K562 (cell line): Measurements from ENCODE around the gene KIF26B. TPM values are rescaled to one million over a fixed set of nuclear protein-coding genes. Genes with fewer than 3 reads are reported as not detected.

ENCODE experiments used
- ATAC-seq: fragments of 200-7000 bp; cut with Tn5 transposase; 3 replicates; pipeline ENCODE4 v1.9.1; 2020; ENCODE audit warnings: moderate library complexity
- BruUV-seq: library from RNA; stranded (reverse); fragments of 400-500 nt; replicated peaks from 2 replicates; lab custom pipeline; 2021; lab: Mats Ljungman, UMichigan
- CTCF ChIA-PET: fragments of 300-600 bp; formaldehyde crosslinking; extraction: SDS; loops from one replicate; lab custom pipeline; 2021; ENCODE audit warnings: low intra/inter-chr PET ratio; lab: Yijun Ruan, JAX
- POLR2A ChIA-PET: fragments of 300-600, 350-650 bp; sonication (Branson Sonifier 250); formaldehyde crosslinking; extraction: SDS; loops from one replicate; lab custom pipeline; 2021; ENCODE audit warnings: antibody characterized with exemption, inconsistent platforms; lab: Yijun Ruan, JAX
- DNase-seq, 4 experiments: peaks; one replicate each; pipeline versions ENCODE4 v3.0.0 to v3.0.0-alpha.2; 2011 to 2018; ENCODE audit warnings: low spot score in 3 of 4, mixed read lengths in 3 of 4; ENCODE audit errors: extremely low read depth in 1 of 4
- FAIRE-seq: peaks from 2 replicates; lab custom pipeline; 2011; peaks lifted over from hg19 to GRCh38; lab: Jason Lieb, UNC
- H2AFZ ChIP-seq: 2 replicates; pipeline ENCODE4 v1.6.0; 2011; ENCODE audit warnings: low read depth, low read length, control low read depth, inconsistent platforms
- H3K27ac ChIP-seq: fragments of 200-600 bp; 3 replicates; pipeline ENCODE4 v1.8.0; 2011; ENCODE audit warnings: low read depth, mild to moderate bottlenecking, control low read depth, inconsistent platforms, low read length, moderate library complexity, mixed read lengths; ENCODE audit errors: extremely low read depth
- H3K27me3 ChIP-seq, 2 experiments: fragments of 300-600 bp in 1 of 2; 2 replicates in 1 of 2; 3 replicates in 1 of 2; pipeline versions ENCODE4 v1.6.0 to v1.8.0; 2011; ENCODE audit warnings: inconsistent platforms in 2 of 2, low read length in 2 of 2, mild to moderate bottlenecking in 1 of 2, mixed read lengths in 1 of 2, moderate library complexity in 1 of 2; ENCODE audit not compliant: control insufficient read depth in 2 of 2, insufficient read depth in 2 of 2
- H3K36me3 ChIP-seq: fragments of 300-600 bp; 3 replicates; pipeline ENCODE4 v1.8.0; 2011; ENCODE audit warnings: mild to moderate bottlenecking, low read length, inconsistent platforms; ENCODE audit not compliant: control insufficient read depth, insufficient read depth
- H3K4me1 ChIP-seq, 2 experiments: fragments of 200-600 bp in 1 of 2; replicated peaks in 1 of 2; 2 replicates in 1 of 2; 3 replicates in 1 of 2; pipeline versions ENCODE4 v1.5.1 to v1.8.0; 2011; ENCODE audit warnings: inconsistent platforms in 2 of 2, low read length in 2 of 2, mild to moderate bottlenecking in 1 of 2, mixed read lengths in 1 of 2, moderate library complexity in 1 of 2; ENCODE audit not compliant: control insufficient read depth in 2 of 2, insufficient read depth in 2 of 2
- H3K4me2 ChIP-seq: 2 replicates; pipeline ENCODE4 v1.6.1; 2011; ENCODE audit warnings: low read length, control low read depth, inconsistent platforms, mixed read lengths; ENCODE audit not compliant: insufficient read depth
- H3K4me3 ChIP-seq: fragments of 200-600 bp; sonication (generic), shearing (Covaris generic); 2 replicates; pipeline ENCODE4 v1.5.1; 2016; ENCODE audit warnings: control low read depth, inconsistent platforms
- H3K79me2 ChIP-seq: fragments of 200-600 bp; 3 replicates; pipeline ENCODE4 v1.8.0; 2011; ENCODE audit warnings: low read length, inconsistent platforms; ENCODE audit not compliant: control insufficient read depth, insufficient read depth
- H3K9ac ChIP-seq, 2 experiments: 2 replicates each; pipeline versions ENCODE4 v1.6.0 to v1.6.1; 2011; ENCODE audit warnings: low read depth in 2 of 2, low read length in 2 of 2, control low read depth in 1 of 2, inconsistent platforms in 1 of 2, mild to moderate bottlenecking in 1 of 2, mixed read lengths in 1 of 2; ENCODE audit not compliant: insufficient read depth in 1 of 2
- H3K9me1 ChIP-seq: one replicate; pipeline ENCODE4 v1.6.0; 2011; ENCODE audit warnings: inconsistent platforms, mild to moderate bottlenecking, low read length, moderate library complexity; ENCODE audit not compliant: control insufficient read depth, insufficient read depth
- H3K9me3 ChIP-seq: replicated peaks from 2 replicates; pipeline ENCODE4 v1.5.1; 2011; ENCODE audit warnings: low read depth, low read length, inconsistent platforms; ENCODE audit not compliant: control insufficient read depth, insufficient read depth
- H4K20me1 ChIP-seq: replicated peaks from 2 replicates; pipeline ENCODE4 v1.6.1; 2011; ENCODE audit warnings: low read length, inconsistent platforms, mixed read lengths; ENCODE audit not compliant: control insufficient read depth, insufficient read depth
- CBFB ChIP-seq: sonication (generic); formaldehyde crosslinking; IDR thresholded peaks from 2 replicates; pipeline ENCODE4 v1.4.0; 2020; ENCODE audit warnings: mild to moderate bottlenecking, missing genetic modification reagents
- CCNT2 ChIP-seq: IDR thresholded peaks from 2 replicates; pipeline ENCODE4 v1.6.1; 2011; ENCODE audit warnings: borderline replicate concordance, low read depth, mild to moderate bottlenecking, moderate library complexity, mixed read lengths, low read length; ENCODE audit not compliant: insufficient read length; ENCODE audit errors: extremely low read depth
- GABPB1 ChIP-seq: sonication (generic); formaldehyde crosslinking; IDR thresholded peaks from 2 replicates; pipeline ENCODE4 v1.8.0; 2022; ENCODE audit warnings: mild to moderate bottlenecking, missing genetic modification reagents
- HDAC1 ChIP-seq, 2 experiments: fragments of 450-650 bp; IDR thresholded peaks; 2 replicates each; pipeline ENCODE4 v1.6.1; 2016 to 2017; ENCODE audit warnings: inconsistent platforms in 1 of 2, mild to moderate bottlenecking in 1 of 2, moderate library complexity in 1 of 2
- SMARCE1 ChIP-seq: fragments of 450-650 bp; IDR thresholded peaks from 2 replicates; pipeline ENCODE4 v1.7.1; 2016; ENCODE audit warnings: mild to moderate bottlenecking
- SP2 ChIP-seq: IDR thresholded peaks from 2 replicates; pipeline ENCODE4 v1.6.1; 2011; ENCODE audit warnings: mild to moderate bottlenecking, low read depth, low read length, moderate library complexity; ENCODE audit not compliant: poor library complexity, severe bottlenecking; ENCODE audit errors: extremely low read depth
- SRSF7 ChIP-seq: fragments of 200-400 bp; formaldehyde crosslinking; optimal IDR thresholded peaks from 2 replicates; pipeline ENCODE3; 2017; ENCODE audit warnings: mild to moderate bottlenecking, low read depth, low read length
- ZBTB1 ChIP-seq: sonication (generic); formaldehyde crosslinking; IDR thresholded peaks from 2 replicates; pipeline ENCODE4 v1.8.1; 2023; ENCODE audit warnings: missing genetic modification reagents, low read depth, mild to moderate bottlenecking, borderline replicate concordance
- ZBTB43 ChIP-seq: sonication (generic); formaldehyde crosslinking; IDR thresholded peaks from 2 replicates; pipeline ENCODE4 v1.8.0; 2023; ENCODE audit warnings: mild to moderate bottlenecking, missing genetic modification reagents
- ZBTB7A ChIP-seq: IDR thresholded peaks from 2 replicates; pipeline ENCODE4 v1.6.1; 2011; ENCODE audit warnings: low read depth, mild to moderate bottlenecking, low read length, moderate library complexity, borderline replicate concordance; ENCODE audit not compliant: control insufficient read depth
- ZFP1 ChIP-seq: fragments of 450-650 bp; formaldehyde crosslinking; IDR thresholded peaks from 2 replicates; pipeline ENCODE4 v1.4.0; 2020; ENCODE audit warnings: mild to moderate bottlenecking, mixed read lengths
- ZNF124 ChIP-seq: sonication (generic); formaldehyde crosslinking; IDR thresholded peaks from 2 replicates; pipeline ENCODE4 v1.8.1; 2022; ENCODE audit warnings: missing genetic modification reagents
- ZNF431 ChIP-seq: sonication (generic); formaldehyde crosslinking; IDR thresholded peaks from 2 replicates; pipeline ENCODE4 v1.8.0; 2022; ENCODE audit warnings: mild to moderate bottlenecking, missing genetic modification reagents
- WGBS: fragments of 100-300 bp; shearing (Covaris generic); methylation state at CpG from one replicate; pipeline ENCODE4 v1.1.6; 2016; ENCODE audit warnings: low coverage, mixed read lengths; ENCODE audit not compliant: insufficient coverage; ENCODE audit errors: missing lambda C conversion rate; 5-methylcytosine and 5-hydroxymethylcytosine counted together
- in situ Hi-C: fragments of 300-500 bp; cut with MboI; formaldehyde crosslinking; loops from 4 replicates; pipeline ENCODE4 v1.15.0; 2018; ENCODE audit warnings: inconsistent platforms, mixed read lengths
- intact Hi-C: fragments of 100-400 bp; cut with micrococcal nuclease; formaldehyde crosslinking; loops from 2 replicates; pipeline ENCODE4 v1.14.2; 2022
- polyA plus RNA-seq, 8 experiments: library from polyadenylated mRNA; depleted of rRNA in 4 of 8; stranded (reverse) in 5 of 8; unstranded in 3 of 8; fragments of >200 nt; fragmentation: Nextera tagmentation in 2 of 8; fragmentation: Illumina TruSeq in 1 of 8; extraction: Ambion mirVana in 2 of 8; extraction: Trizol in 1 of 8; gene quantifications; 2 replicates each; pipeline versions ENCODE4 v1.2.1 to v1.2.3, GENCODE V29; 2011 to 2014; ENCODE audit warnings: inconsistent platforms in 1 of 8, missing spikeins in 1 of 8
- total RNA-seq, 7 experiments: library from RNA; depleted of rRNA in 6 of 7; stranded (reverse); fragments of >200 nt in 6 of 7; fragmentation: Illumina TruSeq in 2 of 7; extraction: Trizol in 2 of 7; gene quantifications; 2 replicates each; pipeline versions ENCODE4 v1.2.1 to v1.2.3, GENCODE V29; 2011 to 2021; ENCODE audit warnings: low replicate concordance in 1 of 7
- TF ChIP-seq, protein P1 (sequence below), 2 experiments: fragments of 450-650 bp in 1 of 2; sonication (generic) in 1 of 2; formaldehyde crosslinking; conservative IDR thresholded peaks; 2 replicates each; pipeline versions ENCODE4 v1.4.0 to v1.8.1; 2020 to 2022; ENCODE audit warnings: mild to moderate bottlenecking in 1 of 2, missing genetic modification reagents in 1 of 2
- TF ChIP-seq, protein P2 (sequence below): fragments of 450-650 bp; formaldehyde crosslinking; IDR thresholded peaks from 2 replicates; pipeline ENCODE4 v1.4.0; 2020; ENCODE audit warnings: mild to moderate bottlenecking, moderate library complexity

KIF26B gene
- total and polyA plus RNA-seq, 9 of the 15 experiments (the other 6 are each of a cell fraction or from before 2014, with no cell fraction given): 0.02 to 0.08 (median 0.03) TPM; not detected in 6

DNA sequence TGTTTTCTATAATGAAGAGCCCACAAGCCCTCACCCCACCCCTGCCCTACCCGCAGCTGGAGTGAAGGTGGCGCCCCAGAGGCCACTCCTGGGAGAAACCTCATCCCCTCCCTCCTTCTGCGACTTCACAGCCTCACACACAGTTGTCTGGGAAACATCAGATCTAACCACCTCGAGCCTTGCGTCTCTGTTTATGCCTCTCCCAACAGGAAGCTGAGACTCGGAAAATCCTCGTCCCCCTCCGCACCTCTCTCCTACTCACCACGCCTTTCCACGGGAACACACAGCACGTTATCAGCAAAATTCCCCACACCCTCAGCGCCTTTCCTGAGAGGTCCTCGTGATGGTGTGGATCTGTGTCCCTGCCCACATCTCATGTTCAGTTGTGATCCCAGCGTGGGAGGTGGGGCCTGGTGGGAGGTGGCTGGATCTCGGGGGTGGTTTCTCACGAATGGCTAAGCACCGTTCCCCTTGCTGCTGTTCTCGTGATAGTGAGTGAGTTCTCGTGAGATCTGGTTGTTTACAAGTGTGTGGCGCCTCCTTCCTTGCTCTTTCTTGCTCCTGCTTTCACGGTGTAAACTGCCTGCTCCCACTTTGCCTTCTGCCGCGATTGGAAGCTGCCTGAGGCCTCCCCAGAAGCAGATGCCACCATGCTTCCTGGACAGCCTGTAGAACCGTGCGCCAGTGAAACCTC, 190.6 kb downstream of the KIF26B start:
- ATAC-seq (peak; percentile 95), DNase-seq (peak; percentile 70 to 73 (median 72)), FAIRE-seq (peak; percentile 89)
- Histone ChIP-seq H3K4me1 (peaks cover 11 to 12% of the 10 kb centered on the region in 2 experiments; a peak in 3 of 5 replicates), H2AFZ (peak overlapping the region; percentile 100), H3K9me3 (no peaks in the 10 kb centered on the region), H3K27ac (peak overlapping the region; percentile 50; the same call in 1 of the 3 replicates), H3K79me2 (no peaks in the 10 kb centered on the region), H3K9me1 (no peaks in the 10 kb centered on the region), H3K4me2 (peak overlapping the region; percentile 89), H3K9ac (peak overlapping the region; percentile 49 to 83; a peak in 2 of 4 replicates), H3K27me3 (peaks cover 26 to 38% of the 10 kb centered on the region in 2 experiments), H3K36me3 (no peaks in the 10 kb centered on the region), H4K20me1 (no peaks in the 10 kb centered on the region), H3K4me3 (peak overlapping the region; percentile 30)
- CTCF ChIA-PET: no interaction called here
- no TSS peak for BruUV-seq
- 3% methylated on average over 21 of the region's 25 CpGs for WGBS
- POLR2A ChIA-PET: interaction anchor here (0.6 to 1.2 kb wide), 4 partner anchors 19 to 192 kb away, joined by 3 to 4 read pairs (median 4); no protein-coding TSS in a partner anchor
- in situ Hi-C loops: no loop called here
- intact Hi-C loops: no loop called here
- TF ChIP-seq ZNF431 (CRISPR knock-in tag): peak; percentile 50; the same call in 1 of the 2 replicates
- TF ChIP-seq, protein P1, sequence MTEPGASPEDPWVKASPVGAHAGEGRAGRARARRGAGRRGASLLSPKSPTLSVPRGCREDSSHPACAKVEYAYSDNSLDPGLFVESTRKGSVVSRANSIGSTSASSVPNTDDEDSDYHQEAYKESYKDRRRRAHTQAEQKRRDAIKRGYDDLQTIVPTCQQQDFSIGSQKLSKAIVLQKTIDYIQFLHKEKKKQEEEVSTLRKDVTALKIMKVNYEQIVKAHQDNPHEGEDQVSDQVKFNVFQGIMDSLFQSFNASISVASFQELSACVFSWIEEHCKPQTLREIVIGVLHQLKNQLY (CRISPR knock-in tag; conservative IDR thresholded peaks at IDR 0.05): no peak
- no peak for TF ChIP-seq SP2
- TF ChIP-seq HDAC1 (IDR thresholded peaks at IDR 0.05): peak in 1 of 2 experiments; percentile 65; a peak in 1 of 4 replicates
- TF ChIP-seq, protein P2, sequence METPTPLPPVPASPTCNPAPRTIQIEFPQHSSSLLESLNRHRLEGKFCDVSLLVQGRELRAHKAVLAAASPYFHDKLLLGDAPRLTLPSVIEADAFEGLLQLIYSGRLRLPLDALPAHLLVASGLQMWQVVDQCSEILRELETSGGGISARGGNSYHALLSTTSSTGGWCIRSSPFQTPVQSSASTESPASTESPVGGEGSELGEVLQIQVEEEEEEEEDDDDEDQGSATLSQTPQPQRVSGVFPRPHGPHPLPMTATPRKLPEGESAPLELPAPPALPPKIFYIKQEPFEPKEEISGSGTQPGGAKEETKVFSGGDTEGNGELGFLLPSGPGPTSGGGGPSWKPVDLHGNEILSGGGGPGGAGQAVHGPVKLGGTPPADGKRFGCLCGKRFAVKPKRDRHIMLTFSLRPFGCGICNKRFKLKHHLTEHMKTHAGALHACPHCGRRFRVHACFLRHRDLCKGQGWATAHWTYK (CRISPR knock-in tag): no peak
- no peak for TF ChIP-seq ZFP1 (CRISPR knock-in tag)
- peak; percentile 69; the same call in 1 of the 2 replicates for TF ChIP-seq GABPB1 (CRISPR knock-in tag)
- TF ChIP-seq CCNT2: no peak
- TF ChIP-seq ZNF124: no peak
- 0 out of 2 replicates have a peak, but pooled peaks have one; percentile 23 for TF ChIP-seq ZBTB7A
- no peak for TF ChIP-seq CBFB (CRISPR knock-in tag)
- 0 out of 2 replicates have a peak, but pooled peaks have one; percentile 36 for TF ChIP-seq ZBTB43 (CRISPR knock-in tag)
- no peak for TF ChIP-seq SRSF7
- 0 out of 2 replicates have a peak, but pooled peaks have one; percentile 9 for TF ChIP-seq SMARCE1
- peak; percentile 51; the same call in 1 of the 2 replicates for TF ChIP-seq ZBTB1 (CRISPR knock-in tag)
